Measurements from ENCODE around the gene RAP1GAP.
"Not testable (repeated sequence)": the region's sequence is repeated elsewhere in the genome, so short reads cannot be mapped to it uniquely, and the experiment has no call there.

The RAP1GAP gene

GRCh38 chr1:21674957-21675356 is 5.8 kb upstream of the RAP1GAP start:
- DNase-seq, result no peak

GRCh38 chr1:21673853-21674252 is 4.7 kb upstream of the RAP1GAP start:
- DNase-seq, result not testable (repeated sequence)

- peak; percentile 75 to 88 (median 84) for DNase-seq
Observed at GRCh38 chr1:21673277-21673780, 4.2 kb upstream of the RAP1GAP start.

- no peak for DNase-seq
Observed at GRCh38 chr1:21672478-21673276, 3.5 kb upstream of the RAP1GAP start.

GRCh38 chr1:21671915-21672314 is 2.8 kb upstream of the RAP1GAP start:
- DNase-seq, result no peak

- DNase-seq, result no peak
Observed at GRCh38 chr1:21670956-21671902, 2.1 kb upstream of the RAP1GAP start.

- no peak for DNase-seq
Observed at GRCh38 chr1:21670059-21670881, 1.1 kb upstream of the RAP1GAP start.

- DNase-seq, result no peak
Observed at GRCh38 chr1:21668951-21669257, 253 bp downstream of the RAP1GAP start.

GRCh38 chr1:21668232-21668950 is 766 bp downstream of the RAP1GAP start:
- no peak for DNase-seq

- DNase-seq, result no peak
Observed at GRCh38 chr1:21667348-21668231, 1.6 kb downstream of the RAP1GAP start.

- DNase-seq, result peak; percentile 26 to 55 (median 38)
Observed at GRCh38 chr1:21666576-21667320, 2.4 kb downstream of the RAP1GAP start.

GRCh38 chr1:21665711-21666575 is 3.2 kb downstream of the RAP1GAP start:
- peak in 3 of 4 experiments; percentile 26 to 52 (median 36) for DNase-seq

GRCh38 chr1:21664806-21665588 is 4.2 kb downstream of the RAP1GAP start:
- no peak for DNase-seq

- DNase-seq, result peak; percentile 24 to 64 (median 50)
Observed at GRCh38 chr1:21663951-21664805, 5.0 kb downstream of the RAP1GAP start.

GRCh38 chr1:21663248-21663950 is 5.8 kb downstream of the RAP1GAP start:
- DNase-seq, result no peak
